ENCODE measurements around the gene S1PR1.

Gene S1PR1

GRCh38 chr1:101245246-101245927 is 8.6 kb downstream of the S1PR1 start:
- DNase-seq (ENCODE audit: low read depth): no peak

- DNase-seq (ENCODE audit: low read depth): no peak
Measured at GRCh38 chr1:101247404-101248287, 10.8 kb downstream of the S1PR1 start.

GRCh38 chr1:101250222-101250621 is 13.4 kb downstream of the S1PR1 start:
- DNase-seq (ENCODE audit: low read depth): no peak

- DNase-seq (ENCODE audit: low read depth): no peak
Measured at GRCh38 chr1:101250656-101251272, 13.9 kb downstream of the S1PR1 start.

- DNase-seq (ENCODE audit: low read depth): no peak
Measured at GRCh38 chr1:101251504-101251903, 14.7 kb downstream of the S1PR1 start.

- no peak for DNase-seq (ENCODE audit: low read depth)
Measured at GRCh38 chr1:101253976-101254674, 17.3 kb downstream of the S1PR1 start.

GRCh38 chr1:101257500-101258325 is 20.9 kb downstream of the S1PR1 start:
- no peak for DNase-seq (ENCODE audit: low read depth)

- peak; percentile 60 for DNase-seq (ENCODE audit: low read depth)
Measured at GRCh38 chr1:101259744-101260148, 22.9 kb downstream of the S1PR1 start.

- DNase-seq (ENCODE audit: low read depth): no peak
Measured at GRCh38 chr1:101260556-101261350, 23.9 kb downstream of the S1PR1 start.

GRCh38 chr1:101261623-101262022 is 24.8 kb downstream of the S1PR1 start:
- DNase-seq (ENCODE audit: low read depth): no peak

- DNase-seq (ENCODE audit: low read depth): no peak
Measured at GRCh38 chr1:101262060-101262459, 25.2 kb downstream of the S1PR1 start.

- DNase-seq (ENCODE audit: low read depth): no peak
Measured at GRCh38 chr1:101262630-101263348, 26.0 kb downstream of the S1PR1 start.

- DNase-seq (ENCODE audit: low read depth): no peak
Measured at GRCh38 chr1:101264697-101265096, 27.9 kb downstream of the S1PR1 start.

- DNase-seq (ENCODE audit: low read depth): no peak
Measured at GRCh38 chr1:101265684-101266083, 28.9 kb downstream of the S1PR1 start.

- no peak for DNase-seq (ENCODE audit: low read depth)
Measured at GRCh38 chr1:101267082-101267481, 30.3 kb downstream of the S1PR1 start.

GRCh38 chr1:101268893-101269292 is 32.1 kb downstream of the S1PR1 start:
- no peak for DNase-seq (ENCODE audit: low read depth)

GRCh38 chr1:101275672-101276071 is 38.9 kb downstream of the S1PR1 start:
- no peak for DNase-seq (ENCODE audit: low read depth)

- no peak for DNase-seq (ENCODE audit: low read depth)
Measured at GRCh38 chr1:101276818-101277217, 40.0 kb downstream of the S1PR1 start.

GRCh38 chr1:101278238-101278637 is 41.4 kb downstream of the S1PR1 start:
- DNase-seq (ENCODE audit: low read depth): no peak

GRCh38 chr1:101278845-101279244 is 42.0 kb downstream of the S1PR1 start:
- DNase-seq (ENCODE audit: low read depth): no peak

All from non-pigmented ciliary epithelial cell (primary cell).